HG03439 (cell line): ENCODE results near the gene LMTK2.

ENCODE experiments used
- ATAC-seq: cut with Tn5 transposase; IDR thresholded peaks from one replicate; pipeline ENCODE4 v1.9.1; 2021; ENCODE audit warnings: mild to moderate bottlenecking, moderate library complexity; ENCODE audit not compliant: unreplicated experiment

LMTK2 gene

DNA sequence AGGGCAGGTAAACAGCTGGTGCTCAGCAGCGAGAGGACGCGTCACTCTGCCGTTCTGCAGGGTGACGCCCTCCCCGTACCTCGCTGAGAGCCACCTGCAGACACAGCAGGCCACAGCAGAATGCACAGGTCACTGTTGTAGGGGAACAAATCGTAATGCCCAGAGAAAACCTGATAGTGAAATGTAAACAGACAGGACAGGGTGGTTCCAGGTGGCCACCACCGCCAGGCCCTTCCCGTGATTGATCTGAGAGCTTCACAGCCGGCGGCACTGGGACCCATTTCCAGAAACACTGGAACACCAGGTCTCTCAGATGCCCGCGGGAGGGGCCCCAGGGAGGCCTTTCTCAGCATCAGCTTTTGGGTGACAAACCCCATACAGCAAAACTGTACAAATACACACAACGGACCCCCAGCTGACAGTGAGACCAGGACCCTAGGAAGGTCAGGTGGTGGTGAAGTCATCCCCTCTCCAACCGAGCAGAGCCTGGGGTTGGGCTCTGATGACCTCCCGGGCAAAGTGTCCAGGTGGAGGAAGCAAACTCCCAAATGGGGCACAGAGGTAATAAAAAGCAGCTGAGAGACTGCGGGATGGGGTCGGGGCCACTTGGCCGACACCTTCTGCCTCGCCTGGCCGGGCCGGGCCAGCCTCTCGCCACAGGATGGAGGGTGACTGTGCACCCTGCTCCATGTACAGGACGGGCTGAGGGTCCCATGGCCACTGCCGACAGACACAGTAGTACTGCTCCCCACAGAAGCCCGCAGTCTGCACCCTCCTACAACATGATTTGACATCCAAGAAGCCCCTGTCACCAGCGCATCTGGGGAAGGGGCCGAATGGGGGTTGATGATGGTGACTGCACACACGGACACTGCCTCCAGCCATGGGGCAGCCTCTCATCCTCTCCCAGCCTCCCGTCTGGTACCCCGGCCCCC lies 109.2 kb downstream of the LMTK2 start:
- no peak for ATAC-seq

GRCh38 chr7:98216941-98217622 lies 110.4 kb downstream of the LMTK2 start:
- ATAC-seq: no peak

DNA sequence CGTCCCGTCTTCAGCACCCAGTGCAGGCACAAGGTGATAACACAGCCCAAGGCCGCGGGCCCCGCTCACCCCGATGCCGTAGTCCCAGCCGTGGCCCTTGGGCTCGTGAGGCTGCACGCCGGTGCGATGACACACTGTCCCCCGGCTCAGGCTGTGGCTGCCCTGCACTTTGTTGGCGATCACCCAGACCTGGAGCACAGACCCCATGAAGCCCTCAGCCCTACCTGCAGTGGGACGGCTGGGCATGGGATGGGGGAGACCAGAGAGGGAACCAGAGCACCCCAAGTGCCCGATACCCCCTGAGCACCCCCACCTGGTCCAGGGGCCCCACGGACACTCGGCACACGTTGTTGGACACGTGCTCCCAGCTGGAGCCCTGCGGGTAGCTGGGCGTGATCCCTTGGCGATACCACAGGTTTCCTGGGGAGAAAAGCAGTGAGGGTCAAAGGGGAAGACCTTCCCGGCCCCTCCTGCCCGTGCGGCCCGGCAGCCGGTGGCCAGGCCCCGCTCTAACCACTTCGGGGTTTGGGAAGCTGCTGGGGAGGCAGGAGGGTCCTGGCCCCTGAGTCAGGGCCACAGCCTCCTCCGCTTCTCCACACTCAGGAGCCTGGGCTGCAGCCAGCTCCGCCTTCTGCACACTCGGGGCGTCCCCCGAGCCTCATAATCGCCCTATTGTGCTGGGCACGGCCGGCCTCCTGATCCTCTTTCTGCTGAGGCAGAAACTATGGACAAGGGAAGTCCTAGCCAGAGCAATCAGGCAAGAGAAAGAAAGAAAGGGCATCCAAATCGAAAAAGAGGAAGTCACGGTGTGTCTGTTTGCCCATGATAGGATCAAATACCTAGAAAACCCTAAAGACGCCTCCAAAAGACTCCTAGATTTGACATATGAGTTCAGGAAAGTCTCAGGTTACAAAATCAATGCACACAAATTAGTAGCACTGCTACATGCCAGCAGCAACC lies 111.2 kb downstream of the LMTK2 start:
- no peak for ATAC-seq

DNA sequence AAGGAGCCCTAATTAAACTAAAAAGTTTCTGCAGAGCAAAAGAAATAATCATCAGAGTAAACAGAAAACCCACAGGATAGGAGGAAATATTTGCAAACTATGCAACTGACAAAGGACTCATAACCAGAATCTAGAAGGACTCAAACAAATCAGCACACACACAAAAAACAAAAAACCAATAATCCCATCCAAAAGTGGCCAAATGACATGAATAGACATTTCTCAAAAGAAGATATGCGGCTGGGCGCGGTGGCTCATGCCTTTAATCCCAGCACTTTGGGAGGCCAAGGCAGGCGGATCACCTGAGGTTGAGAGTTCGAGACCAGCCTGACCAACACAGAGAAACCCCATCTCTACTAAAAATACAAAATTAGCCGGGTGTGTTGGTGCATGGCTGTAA lies 112.7 kb downstream of the LMTK2 start:
- peak; percentile 38 for ATAC-seq

- no peak for ATAC-seq
Measured at GRCh38 chr7:98221611-98222532, 115.2 kb downstream of the LMTK2 start.

GRCh38 chr7:98222533-98223195 lies 116.0 kb downstream of the LMTK2 start:
- no peak for ATAC-seq

- ATAC-seq: no peak
Measured at GRCh38 chr7:98223351-98223897, 116.8 kb downstream of the LMTK2 start.

- ATAC-seq: no peak
Measured at GRCh38 chr7:98223898-98224700, 117.4 kb downstream of the LMTK2 start.

DNA sequence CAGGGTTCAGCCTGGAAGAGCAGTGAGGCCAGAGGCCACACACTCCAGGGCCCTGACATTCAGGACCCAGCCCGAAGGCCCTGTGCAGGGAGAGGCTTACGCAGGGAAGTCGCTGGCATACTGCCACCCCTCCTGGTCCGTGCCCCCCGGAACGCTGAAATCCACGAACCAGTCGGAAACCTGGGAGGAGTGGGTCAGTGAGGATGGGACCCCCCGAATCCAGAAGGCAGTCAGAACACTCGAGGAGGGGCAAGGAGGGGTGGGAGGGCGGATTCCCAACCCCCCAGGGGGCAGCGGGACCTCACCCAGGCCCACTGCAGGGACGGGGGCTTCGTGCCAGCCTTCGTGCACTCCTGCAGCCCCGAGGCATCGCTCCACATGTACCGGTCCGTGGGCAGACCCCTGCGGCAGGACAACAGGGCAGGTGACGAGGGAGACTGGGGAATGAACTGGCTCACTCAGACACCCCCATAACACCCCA lies 118.1 kb downstream of the LMTK2 start:
- no peak for ATAC-seq

- no peak for ATAC-seq
Measured at GRCh38 chr7:98225913-98226614, 119.4 kb downstream of the LMTK2 start.

- no peak for ATAC-seq
Measured at GRCh38 chr7:98227939-98228338, 121.3 kb downstream of the LMTK2 start.

DNA sequence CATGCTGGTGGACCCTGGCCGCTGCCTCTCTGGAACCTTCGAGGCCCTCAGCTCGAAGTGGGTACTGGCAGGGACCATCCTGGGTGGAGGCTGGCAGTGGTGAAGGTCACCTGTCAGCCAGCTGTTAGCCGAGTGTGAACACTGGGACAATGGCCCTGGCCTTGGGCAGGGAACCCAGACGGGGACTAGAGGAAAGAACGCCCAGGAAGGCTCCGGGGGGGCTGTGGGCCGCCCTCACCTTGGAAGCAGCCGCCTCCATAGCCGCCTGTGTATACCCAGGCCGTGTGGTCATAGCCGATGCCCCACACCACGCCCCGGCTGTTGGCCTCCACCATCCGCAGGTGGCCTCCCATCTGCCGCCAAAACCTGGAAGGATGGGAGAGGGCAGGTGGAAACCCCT lies 122.1 kb downstream of the LMTK2 start:
- ATAC-seq: no peak

DNA sequence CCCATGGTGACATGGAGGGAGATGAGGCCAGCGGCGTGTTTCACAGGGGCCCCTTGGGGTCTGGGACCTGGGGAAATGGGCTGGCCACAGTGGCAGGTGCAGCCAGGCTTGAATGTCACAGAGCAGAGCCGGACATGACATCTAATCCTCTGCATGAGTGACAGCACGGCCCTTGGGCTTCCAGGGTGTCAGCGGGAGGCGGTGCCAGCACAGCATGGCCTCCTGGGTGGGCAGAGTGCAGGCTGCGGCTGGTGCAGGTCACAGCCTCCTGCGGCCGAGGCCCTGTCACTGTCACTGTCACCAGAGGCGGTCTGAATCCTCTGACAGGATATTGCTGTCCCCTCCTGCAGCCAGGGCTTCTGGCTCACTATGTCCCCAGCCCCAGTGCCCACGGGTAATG lies 122.8 kb downstream of the LMTK2 start:
- ATAC-seq: no peak

- ATAC-seq: no peak
Measured at GRCh38 chr7:98229991-98230745, 123.5 kb downstream of the LMTK2 start.

DNA sequence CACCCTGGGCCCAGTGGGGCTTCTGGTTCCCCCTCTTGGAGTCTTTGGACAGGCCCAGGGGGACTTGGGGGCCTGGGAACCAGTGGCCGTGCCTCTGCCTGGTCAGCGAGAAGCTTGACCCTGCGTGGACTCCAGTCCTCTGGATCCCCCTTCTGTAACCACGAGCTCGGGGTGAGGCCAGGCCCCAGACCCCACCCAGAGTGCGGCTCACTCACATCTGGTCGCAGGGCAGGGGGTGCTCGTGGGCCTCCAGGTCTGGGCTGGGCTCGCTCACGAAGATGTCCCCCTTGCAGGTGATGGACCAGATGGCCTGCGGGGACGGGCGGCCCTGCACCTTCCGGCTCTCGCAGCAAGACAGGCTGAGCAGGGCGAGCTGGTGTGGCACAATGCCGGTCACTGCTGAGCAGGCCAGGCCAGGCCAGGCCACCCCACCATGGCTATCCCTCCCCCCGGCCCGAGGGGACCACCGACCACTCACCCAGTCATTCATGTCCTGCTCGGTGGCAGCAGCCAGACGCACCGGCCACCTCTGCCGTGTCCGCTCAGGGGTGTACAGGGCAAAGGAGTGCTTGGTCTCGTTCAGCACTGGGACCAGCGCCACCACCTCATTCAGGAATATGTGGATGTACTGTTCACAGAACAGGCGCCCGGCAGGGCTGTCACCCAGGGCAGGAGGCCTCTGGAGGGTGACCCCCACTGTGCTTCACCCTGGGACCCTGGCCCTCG lies 124.2 kb downstream of the LMTK2 start:
- ATAC-seq: no peak
